Loucy (cell line): ENCODE measurements around the gene EMSY.

Source experiments
- H2AFZ ChIP-seq: fragments of 200-600 bp; sonication (generic); 2 replicates; pipeline ENCODE4 v1.6.0; 2016; ENCODE audit warnings: antibody characterized with exemption, mild to moderate bottlenecking, low read length, moderate library complexity
- H3F3A ChIP-seq: fragments of 200-600 bp; 2 replicates; pipeline ENCODE4 v1.6.0; 2016; ENCODE audit warnings: antibody characterized with exemption, low read depth, mild to moderate bottlenecking
- H3K27me3 ChIP-seq: fragments of 200-600 bp; sonication (generic); 2 replicates; pipeline ENCODE4 v1.6.1; 2014; ENCODE audit warnings: low read length, mild to moderate bottlenecking; ENCODE audit not compliant: insufficient read depth, poor library complexity, severe bottlenecking
- H3K36me3 ChIP-seq: fragments of 200-600 bp; sonication (generic); 2 replicates; pipeline ENCODE4 v1.6.1; 2016; ENCODE audit warnings: low read length; ENCODE audit not compliant: insufficient read depth
- H3K4me1 ChIP-seq: fragments of 200-600 bp; sonication (generic); 2 replicates; pipeline ENCODE4 v1.5.1; 2014; ENCODE audit warnings: low read length, mild to moderate bottlenecking; ENCODE audit not compliant: insufficient read depth, poor library complexity, severe bottlenecking
- H3K4me2 ChIP-seq: fragments of 200-600 bp; sonication (generic); 2 replicates; pipeline ENCODE4 v1.6.0; 2014; ENCODE audit warnings: antibody characterized with exemption, low read length, low read depth, mild to moderate bottlenecking; ENCODE audit not compliant: poor library complexity, severe bottlenecking
- H3K4me3 ChIP-seq: fragments of 200-600 bp; sonication (generic); 2 replicates; pipeline ENCODE4 v1.5.1; 2014; ENCODE audit warnings: low read length, mild to moderate bottlenecking, mixed read lengths; ENCODE audit not compliant: poor library complexity, severe bottlenecking
- H3K79me2 ChIP-seq: fragments of 200-600 bp; sonication (generic); 2 replicates; pipeline ENCODE4 v1.6.1; 2014; ENCODE audit warnings: low read length; ENCODE audit not compliant: insufficient read depth
- H3K9ac ChIP-seq: fragments of 200-600 bp; sonication (generic); 2 replicates; pipeline ENCODE4 v1.6.0; 2014; ENCODE audit warnings: mild to moderate bottlenecking, low read depth, low read length, moderate library complexity; ENCODE audit not compliant: poor library complexity, severe bottlenecking
- H3K9me2 ChIP-seq: fragments of 200-600 bp; sonication (generic); replicated peaks from 2 replicates; pipeline ENCODE4 v1.6.1; 2016; ENCODE audit warnings: low read depth, low read length, mixed read lengths
- H3K9me3 ChIP-seq: fragments of 200-600 bp; sonication (generic); 2 replicates; pipeline ENCODE4 v1.6.1; 2014; ENCODE audit warnings: mild to moderate bottlenecking, antibody characterized with exemption, low read length, low read depth; ENCODE audit not compliant: insufficient read depth
- H4K20me1 ChIP-seq: fragments of 200-600 bp; sonication (generic); 2 replicates; pipeline ENCODE4 v1.6.0; 2014; ENCODE audit warnings: antibody characterized with exemption, low read length, mild to moderate bottlenecking; ENCODE audit not compliant: insufficient read depth, poor library complexity, severe bottlenecking
- EZH2phosphoT487 ChIP-seq: fragments of 200-600 bp; IDR thresholded peaks from 2 replicates; pipeline ENCODE4 v1.6.1; 2018; ENCODE audit warnings: antibody characterized with exemption, mild to moderate bottlenecking, moderate library complexity, borderline replicate concordance
- TF ChIP-seq, protein P1 (sequence below): fragments of 200-600 bp; sonication (generic); conservative IDR thresholded peaks from 2 replicates; pipeline ENCODE4 v1.5.1; 2014; ENCODE audit warnings: mild to moderate bottlenecking, antibody characterized with exemption, low read length

Gene EMSY

DNA sequence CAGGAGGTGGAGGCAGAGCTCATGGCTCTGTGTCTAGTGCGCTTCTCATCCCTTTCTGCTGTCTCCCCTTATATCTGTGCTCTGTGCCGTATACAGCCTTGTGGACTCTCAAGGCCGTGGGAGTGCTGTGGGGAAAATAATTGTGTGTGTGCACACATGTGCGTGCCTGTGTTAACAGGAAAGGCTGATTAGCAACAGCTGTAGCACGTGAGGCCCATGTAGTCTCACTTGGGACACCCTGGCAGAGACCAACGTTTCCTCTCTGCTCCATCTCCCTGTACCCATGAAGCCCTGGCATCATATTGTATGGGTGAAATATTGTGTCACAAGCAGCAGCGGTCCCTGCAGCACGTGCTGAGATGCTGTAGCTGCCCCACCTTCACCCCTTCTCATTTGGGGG is 116.4 kb downstream of the EMSY start:
- Histone ChIP-seq H3K9me3 (no peaks in the 10 kb centered on the region), H3F3A (no peaks in the 10 kb centered on the region), H3K9ac (no peak overlapping the region), H3K9me2 (no peaks in the 10 kb centered on the region), H3K4me1 (no peaks in the 10 kb centered on the region), H3K4me2 (no peak overlapping the region), H2AFZ (no peak overlapping the region), H3K4me3 (no peak overlapping the region), H4K20me1 (no peaks in the 10 kb centered on the region), H3K36me3 (no peaks in the 10 kb centered on the region), H3K79me2 (no peaks in the 10 kb centered on the region), H3K27me3 (no peaks in the 10 kb centered on the region)
- TF ChIP-seq, protein P1, sequence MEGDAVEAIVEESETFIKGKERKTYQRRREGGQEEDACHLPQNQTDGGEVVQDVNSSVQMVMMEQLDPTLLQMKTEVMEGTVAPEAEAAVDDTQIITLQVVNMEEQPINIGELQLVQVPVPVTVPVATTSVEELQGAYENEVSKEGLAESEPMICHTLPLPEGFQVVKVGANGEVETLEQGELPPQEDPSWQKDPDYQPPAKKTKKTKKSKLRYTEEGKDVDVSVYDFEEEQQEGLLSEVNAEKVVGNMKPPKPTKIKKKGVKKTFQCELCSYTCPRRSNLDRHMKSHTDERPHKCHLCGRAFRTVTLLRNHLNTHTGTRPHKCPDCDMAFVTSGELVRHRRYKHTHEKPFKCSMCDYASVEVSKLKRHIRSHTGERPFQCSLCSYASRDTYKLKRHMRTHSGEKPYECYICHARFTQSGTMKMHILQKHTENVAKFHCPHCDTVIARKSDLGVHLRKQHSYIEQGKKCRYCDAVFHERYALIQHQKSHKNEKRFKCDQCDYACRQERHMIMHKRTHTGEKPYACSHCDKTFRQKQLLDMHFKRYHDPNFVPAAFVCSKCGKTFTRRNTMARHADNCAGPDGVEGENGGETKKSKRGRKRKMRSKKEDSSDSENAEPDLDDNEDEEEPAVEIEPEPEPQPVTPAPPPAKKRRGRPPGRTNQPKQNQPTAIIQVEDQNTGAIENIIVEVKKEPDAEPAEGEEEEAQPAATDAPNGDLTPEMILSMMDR: no peak
- no peak for TF ChIP-seq EZH2phosphoT487

DNA sequence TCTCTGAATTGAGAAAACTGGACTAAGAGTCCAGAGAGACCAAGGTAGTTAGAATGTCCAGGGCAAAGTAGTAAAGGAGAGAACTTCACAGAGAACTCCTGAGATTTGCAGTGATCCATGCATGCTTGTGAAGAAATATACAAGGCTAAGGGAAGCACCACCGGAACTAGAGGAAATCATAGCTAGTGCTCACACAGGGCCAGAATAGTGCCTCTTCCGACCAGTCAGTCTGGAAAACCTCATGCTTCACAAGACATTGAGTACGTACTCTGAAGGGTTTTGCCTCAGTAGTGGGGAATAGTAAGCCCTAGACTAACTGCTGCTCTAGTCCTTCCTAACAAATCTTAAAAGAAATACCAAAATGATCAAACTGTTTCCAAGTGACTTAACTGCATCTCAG is 117.7 kb downstream of the EMSY start:
- Histone ChIP-seq H3K79me2 (no peaks in the 10 kb centered on the region), H4K20me1 (no peaks in the 10 kb centered on the region), H3K27me3 (no peaks in the 10 kb centered on the region), H3K4me2 (no peak overlapping the region), H3K36me3 (no peaks in the 10 kb centered on the region), H3K9me2 (no peaks in the 10 kb centered on the region), H3F3A (no peaks in the 10 kb centered on the region), H3K4me3 (no peak overlapping the region), H2AFZ (no peak overlapping the region), H3K9ac (no peak overlapping the region), H3K9me3 (no peaks in the 10 kb centered on the region), H3K4me1 (no peaks in the 10 kb centered on the region)
- TF ChIP-seq, protein P1: no peak
- no peak for TF ChIP-seq EZH2phosphoT487

DNA sequence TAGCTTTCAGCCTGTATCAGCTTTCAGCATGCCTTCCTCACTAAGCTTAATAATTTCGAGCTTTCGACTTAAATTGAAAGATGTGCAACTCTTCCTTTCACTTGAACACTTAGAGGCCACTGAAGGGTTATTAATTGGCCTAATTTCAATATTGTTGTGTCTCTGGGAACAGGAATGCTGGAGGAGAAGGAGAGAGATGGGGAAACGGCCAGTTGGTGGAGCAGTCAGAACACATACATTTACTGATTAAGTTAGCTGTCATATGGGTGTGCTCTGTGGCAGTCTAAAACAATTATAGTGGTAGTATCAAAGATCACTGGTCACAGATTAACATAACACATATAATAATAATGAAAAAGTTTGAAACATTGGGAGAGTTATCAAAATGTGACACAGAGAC is 119.5 kb downstream of the EMSY start:
- H3K4me3 ChIP-seq: no peak overlapping the region
- H3K79me2 ChIP-seq: no peaks in the 10 kb centered on the region
- no peak overlapping the region for H3K4me2 ChIP-seq
- no peaks in the 10 kb centered on the region for H4K20me1 ChIP-seq
- H3K4me1 ChIP-seq: peaks cover 6% of the 10 kb centered on the region
- H3K9ac ChIP-seq: no peak overlapping the region
- H2AFZ ChIP-seq: no peak overlapping the region
- no peaks in the 10 kb centered on the region for H3K9me3 ChIP-seq
- no peaks in the 10 kb centered on the region for H3F3A ChIP-seq
- H3K36me3 ChIP-seq: no peaks in the 10 kb centered on the region
- H3K27me3 ChIP-seq: no peaks in the 10 kb centered on the region
- TF ChIP-seq, protein P1: no peak
- TF ChIP-seq EZH2phosphoT487: no peak
- H3K9me2 ChIP-seq: no peaks in the 10 kb centered on the region
